K562 (cell line): Measurements from ENCODE around the gene GRIK2. TPM values are rescaled to one million over a fixed set of nuclear protein-coding genes. Genes with fewer than 3 reads are reported as not detected.

ENCODE experiments used
- ATAC-seq: fragments of 200-7000 bp; cut with Tn5 transposase; 3 replicates; pipeline ENCODE4 v1.9.1; 2020; ENCODE audit warnings: moderate library complexity
- BruUV-seq: library from RNA; stranded (reverse); fragments of 400-500 nt; replicated peaks from 2 replicates; lab custom pipeline; 2021; lab: Mats Ljungman, UMichigan
- CTCF ChIA-PET: fragments of 300-600 bp; formaldehyde crosslinking; extraction: SDS; loops from one replicate; lab custom pipeline; 2021; ENCODE audit warnings: low intra/inter-chr PET ratio; lab: Yijun Ruan, JAX
- POLR2A ChIA-PET: fragments of 300-600, 350-650 bp; sonication (Branson Sonifier 250); formaldehyde crosslinking; extraction: SDS; loops from one replicate; lab custom pipeline; 2021; ENCODE audit warnings: antibody characterized with exemption, inconsistent platforms; lab: Yijun Ruan, JAX
- DNase-seq, 4 experiments: peaks; one replicate each; pipeline versions ENCODE4 v3.0.0 to v3.0.0-alpha.2; 2011 to 2018; ENCODE audit warnings: low spot score in 3 of 4, mixed read lengths in 3 of 4; ENCODE audit errors: extremely low read depth in 1 of 4
- FAIRE-seq: peaks from 2 replicates; lab custom pipeline; 2011; peaks lifted over from hg19 to GRCh38; lab: Jason Lieb, UNC
- H2AFZ ChIP-seq: 2 replicates; pipeline ENCODE4 v1.6.0; 2011; ENCODE audit warnings: low read depth, low read length, control low read depth, inconsistent platforms
- H3K27ac ChIP-seq: fragments of 200-600 bp; 3 replicates; pipeline ENCODE4 v1.8.0; 2011; ENCODE audit warnings: low read depth, mild to moderate bottlenecking, control low read depth, inconsistent platforms, low read length, moderate library complexity, mixed read lengths; ENCODE audit errors: extremely low read depth
- H3K27me3 ChIP-seq, 2 experiments: fragments of 300-600 bp in 1 of 2; 2 replicates in 1 of 2; 3 replicates in 1 of 2; pipeline versions ENCODE4 v1.6.0 to v1.8.0; 2011; ENCODE audit warnings: inconsistent platforms in 2 of 2, low read length in 2 of 2, mild to moderate bottlenecking in 1 of 2, mixed read lengths in 1 of 2, moderate library complexity in 1 of 2; ENCODE audit not compliant: control insufficient read depth in 2 of 2, insufficient read depth in 2 of 2
- H3K36me3 ChIP-seq: fragments of 300-600 bp; 3 replicates; pipeline ENCODE4 v1.8.0; 2011; ENCODE audit warnings: mild to moderate bottlenecking, low read length, inconsistent platforms; ENCODE audit not compliant: control insufficient read depth, insufficient read depth
- H3K4me1 ChIP-seq, 2 experiments: fragments of 200-600 bp in 1 of 2; replicated peaks in 1 of 2; 2 replicates in 1 of 2; 3 replicates in 1 of 2; pipeline versions ENCODE4 v1.5.1 to v1.8.0; 2011; ENCODE audit warnings: inconsistent platforms in 2 of 2, low read length in 2 of 2, mild to moderate bottlenecking in 1 of 2, mixed read lengths in 1 of 2, moderate library complexity in 1 of 2; ENCODE audit not compliant: control insufficient read depth in 2 of 2, insufficient read depth in 2 of 2
- H3K4me2 ChIP-seq: 2 replicates; pipeline ENCODE4 v1.6.1; 2011; ENCODE audit warnings: low read length, control low read depth, inconsistent platforms, mixed read lengths; ENCODE audit not compliant: insufficient read depth
- H3K4me3 ChIP-seq: fragments of 200-600 bp; sonication (generic), shearing (Covaris generic); 2 replicates; pipeline ENCODE4 v1.5.1; 2016; ENCODE audit warnings: control low read depth, inconsistent platforms
- H3K79me2 ChIP-seq: fragments of 200-600 bp; 3 replicates; pipeline ENCODE4 v1.8.0; 2011; ENCODE audit warnings: low read length, inconsistent platforms; ENCODE audit not compliant: control insufficient read depth, insufficient read depth
- H3K9ac ChIP-seq, 2 experiments: 2 replicates each; pipeline versions ENCODE4 v1.6.0 to v1.6.1; 2011; ENCODE audit warnings: low read depth in 2 of 2, low read length in 2 of 2, control low read depth in 1 of 2, inconsistent platforms in 1 of 2, mild to moderate bottlenecking in 1 of 2, mixed read lengths in 1 of 2; ENCODE audit not compliant: insufficient read depth in 1 of 2
- H3K9me1 ChIP-seq: one replicate; pipeline ENCODE4 v1.6.0; 2011; ENCODE audit warnings: inconsistent platforms, mild to moderate bottlenecking, low read length, moderate library complexity; ENCODE audit not compliant: control insufficient read depth, insufficient read depth
- H3K9me3 ChIP-seq: replicated peaks from 2 replicates; pipeline ENCODE4 v1.5.1; 2011; ENCODE audit warnings: low read depth, low read length, inconsistent platforms; ENCODE audit not compliant: control insufficient read depth, insufficient read depth
- H4K20me1 ChIP-seq: replicated peaks from 2 replicates; pipeline ENCODE4 v1.6.1; 2011; ENCODE audit warnings: low read length, inconsistent platforms, mixed read lengths; ENCODE audit not compliant: control insufficient read depth, insufficient read depth
- ATF7 ChIP-seq: fragments of 450-650 bp; IDR thresholded peaks from 2 replicates; pipeline ENCODE4 v1.7.1; 2014; ENCODE audit warnings: mild to moderate bottlenecking, moderate library complexity
- CHD4 ChIP-seq: fragments of 200-600 bp; sonication (generic); IDR thresholded peaks from 3 replicates; pipeline ENCODE4 v1.6.1; 2012; ENCODE audit warnings: low read depth, mild to moderate bottlenecking, mixed read lengths, low read length, inconsistent platforms; ENCODE audit not compliant: insufficient read depth, insufficient replicate concordance, poor library complexity, severe bottlenecking
- DDX20 ChIP-seq: fragments of 450-650 bp; IDR thresholded peaks from 2 replicates; pipeline ENCODE4 v1.6.1; 2016; ENCODE audit warnings: missing genetic modification characterization, low read depth, mild to moderate bottlenecking, missing compliant biosample characterization, moderate library complexity
- E2F6 ChIP-seq, 2 experiments: IDR thresholded peaks; 2 replicates each; pipeline ENCODE4 v1.6.1; 2011; ENCODE audit warnings: borderline replicate concordance in 1 of 2, control low read depth in 1 of 2, low read depth in 1 of 2, low read length in 1 of 2, mild to moderate bottlenecking in 1 of 2, mixed read lengths in 1 of 2, moderate library complexity in 1 of 2; ENCODE audit not compliant: insufficient read depth in 1 of 2, insufficient read length in 1 of 2, poor library complexity in 1 of 2, severe bottlenecking in 1 of 2; ENCODE audit errors: extremely low read depth in 1 of 2
- MAFG ChIP-seq: fragments of 450-650 bp; conservative IDR thresholded peaks from 2 replicates; pipeline ENCODE4 v1.6.1; 2016; ENCODE audit warnings: missing genetic modification characterization, missing compliant biosample characterization
- NFIC ChIP-seq: fragments of 450-650 bp; IDR thresholded peaks from 2 replicates; pipeline ENCODE4 v1.6.1; 2017; ENCODE audit warnings: mild to moderate bottlenecking, inconsistent platforms
- NRF1 ChIP-seq, 2 experiments: fragments of 450-650 bp; IDR thresholded peaks in 1 of 2; conservative IDR thresholded peaks in 1 of 2; 2 replicates each; pipeline ENCODE4 v1.6.1; 2014; ENCODE audit warnings: mild to moderate bottlenecking in 2 of 2
- PTRF ChIP-seq: fragments of 450-650 bp; IDR thresholded peaks from 2 replicates; pipeline ENCODE4 v1.6.1; 2016; ENCODE audit warnings: mild to moderate bottlenecking, missing genetic modification characterization, missing compliant biosample characterization
- STAT5A ChIP-seq: IDR thresholded peaks from 2 replicates; pipeline ENCODE4 v1.6.1; 2012; ENCODE audit warnings: low read length, inconsistent platforms, borderline replicate concordance
- TGIF2 ChIP-seq: sonication (generic); formaldehyde crosslinking; IDR thresholded peaks from 2 replicates; pipeline ENCODE4 v1.8.1; 2022; ENCODE audit warnings: mild to moderate bottlenecking, missing genetic modification reagents, moderate library complexity
- ZFP91 ChIP-seq: sonication (generic); formaldehyde crosslinking; IDR thresholded peaks from 2 replicates; pipeline ENCODE4 v1.8.0; 2022; ENCODE audit warnings: mild to moderate bottlenecking, missing genetic modification reagents
- ZNF3 ChIP-seq: fragments of 250-450 bp; sonication (Bioruptor Pico); IDR thresholded peaks from 2 replicates; pipeline ENCODE4 v1.5.0; 2021; ENCODE audit warnings: mild to moderate bottlenecking, moderate library complexity
- ZNF584 ChIP-seq: fragments of 200-800 bp; sonication (Bioruptor generic); IDR thresholded peaks from 2 replicates; pipeline ENCODE4 v1.6.1; 2016; ENCODE audit warnings: low read depth, mild to moderate bottlenecking, missing genetic modification characterization, missing compliant biosample characterization
- ZNF696 ChIP-seq: fragments of 250-450 bp; sonication (Bioruptor Pico); conservative IDR thresholded peaks from 2 replicates; pipeline ENCODE4 v1.4.0; 2020; ENCODE audit warnings: mild to moderate bottlenecking, moderate library complexity
- WGBS: fragments of 100-300 bp; shearing (Covaris generic); methylation state at CpG from one replicate; pipeline ENCODE4 v1.1.6; 2016; ENCODE audit warnings: low coverage, mixed read lengths; ENCODE audit not compliant: insufficient coverage; ENCODE audit errors: missing lambda C conversion rate; 5-methylcytosine and 5-hydroxymethylcytosine counted together
- in situ Hi-C: fragments of 300-500 bp; cut with MboI; formaldehyde crosslinking; loops from 4 replicates; pipeline ENCODE4 v1.15.0; 2018; ENCODE audit warnings: inconsistent platforms, mixed read lengths
- intact Hi-C: fragments of 100-400 bp; cut with micrococcal nuclease; formaldehyde crosslinking; loops from 2 replicates; pipeline ENCODE4 v1.14.2; 2022
- polyA plus RNA-seq, 8 experiments: library from polyadenylated mRNA; depleted of rRNA in 4 of 8; stranded (reverse) in 5 of 8; unstranded in 3 of 8; fragments of >200 nt; fragmentation: Nextera tagmentation in 2 of 8; fragmentation: Illumina TruSeq in 1 of 8; extraction: Ambion mirVana in 2 of 8; extraction: Trizol in 1 of 8; gene quantifications; 2 replicates each; pipeline versions ENCODE4 v1.2.1 to v1.2.3, GENCODE V29; 2011 to 2014; ENCODE audit warnings: inconsistent platforms in 1 of 8, missing spikeins in 1 of 8
- total RNA-seq, 7 experiments: library from RNA; depleted of rRNA in 6 of 7; stranded (reverse); fragments of >200 nt in 6 of 7; fragmentation: Illumina TruSeq in 2 of 7; extraction: Trizol in 2 of 7; gene quantifications; 2 replicates each; pipeline versions ENCODE4 v1.2.1 to v1.2.3, GENCODE V29; 2011 to 2021; ENCODE audit warnings: low replicate concordance in 1 of 7
- TF ChIP-seq, protein P1 (sequence below): fragments of 250-450 bp; sonication (Bioruptor Pico); IDR thresholded peaks from 2 replicates; pipeline ENCODE4 v1.4.0; 2020; ENCODE audit warnings: borderline replicate concordance
- TF ChIP-seq, protein P2 (sequence below), 2 experiments: fragments of 450-650 bp in 1 of 2; sonication (generic) in 1 of 2; formaldehyde crosslinking in 1 of 2; IDR thresholded peaks in 1 of 2; conservative IDR thresholded peaks in 1 of 2; 2 replicates each; pipeline versions ENCODE4 v1.6.1 to v1.8.1; 2016 to 2023; ENCODE audit warnings: mild to moderate bottlenecking in 2 of 2, moderate library complexity in 2 of 2, inconsistent platforms in 1 of 2, missing genetic modification reagents in 1 of 2

The GRIK2 gene
- total and polyA plus RNA-seq, 9 of the 15 experiments (the other 6 are each of a cell fraction or from before 2014, with no cell fraction given) = not detected

DNA sequence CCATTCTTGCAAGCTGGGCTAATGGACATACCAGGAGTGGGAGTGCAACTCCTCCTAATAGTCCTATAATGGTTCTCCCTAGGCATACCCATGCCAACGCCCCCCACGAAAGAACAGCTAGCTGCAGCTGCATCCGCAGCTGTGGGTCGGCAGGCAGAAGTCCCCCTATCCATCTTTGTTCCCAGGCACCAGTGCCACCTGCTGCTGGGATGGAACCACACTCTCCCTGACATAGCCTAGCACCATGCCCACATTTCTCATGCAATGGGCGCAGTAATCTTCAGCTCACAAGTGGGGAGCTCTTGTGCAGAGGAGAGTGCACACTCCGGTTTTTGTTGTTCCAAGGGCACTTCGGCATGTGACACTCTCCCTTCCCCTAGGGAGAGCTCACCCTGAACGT lies 567.8 kb downstream of the GRIK2 start:
- H3K9me3 ChIP-seq = no peaks in the 10 kb centered on the region; the same call in 1 of the 2 replicates
- H3K4me2 ChIP-seq = no peak overlapping the region
- DNase-seq = no peak
- H3K36me3 ChIP-seq = no peaks in the 10 kb centered on the region
- POLR2A ChIA-PET = no interaction called here
- CTCF ChIA-PET = no interaction called here
- H3K9me1 ChIP-seq = no peaks in the 10 kb centered on the region
- intact Hi-C loops = no loop called here
- no peak overlapping the region for H2AFZ ChIP-seq
- H3K4me1 ChIP-seq = no peaks in the 10 kb centered on the region
- no peaks in the 10 kb centered on the region for H3K27me3 ChIP-seq
- TF ChIP-seq TGIF2 (CRISPR knock-in tag) = no peak
- no peak for TF ChIP-seq ZNF584 (CRISPR knock-in tag)
- no peak for TF ChIP-seq CHD4
- TF ChIP-seq ZNF3 (CRISPR knock-in tag) = no peak
- TF ChIP-seq ATF7 = no peak
- no peak for TF ChIP-seq ZFP91
- TF ChIP-seq DDX20 (tag) = no peak
- no peak for TF ChIP-seq PTRF (tag)
- no peak for TF ChIP-seq ZNF696 (CRISPR knock-in tag)
- no peak for TF ChIP-seq STAT5A
- TF ChIP-seq, protein P1, sequence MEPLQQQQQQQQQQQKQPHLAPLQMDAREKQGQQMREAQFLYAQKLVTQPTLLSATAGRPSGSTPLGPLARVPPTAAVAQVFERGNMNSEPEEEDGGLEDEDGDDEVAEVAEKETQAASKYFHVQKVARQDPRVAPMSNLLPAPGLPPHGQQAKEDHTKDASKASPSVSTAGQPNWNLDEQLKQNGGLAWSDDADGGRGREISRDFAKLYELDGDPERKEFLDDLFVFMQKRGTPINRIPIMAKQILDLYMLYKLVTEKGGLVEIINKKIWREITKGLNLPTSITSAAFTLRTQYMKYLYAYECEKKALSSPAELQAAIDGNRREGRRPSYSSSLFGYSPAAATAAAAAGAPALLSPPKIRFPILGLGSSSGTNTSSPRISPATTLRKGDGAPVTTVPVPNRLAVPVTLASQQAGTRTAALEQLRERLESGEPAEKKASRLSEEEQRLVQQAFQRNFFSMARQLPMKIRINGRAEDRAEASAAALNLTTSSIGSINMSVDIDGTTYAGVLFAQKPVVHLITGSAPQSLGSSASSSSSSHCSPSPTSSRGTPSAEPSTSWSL (CRISPR knock-in tag) = no peak
- no peak for TF ChIP-seq E2F6 (IDR thresholded peaks at IDR 0.05; ENCODE audit: borderline replicate concordance in 1 of 2, extremely low read depth in 1 of 2, insufficient read depth in 1 of 2, insufficient read length in 1 of 2, low read depth in 1 of 2, low read length in 1 of 2, poor library complexity in 1 of 2, severe bottlenecking in 1 of 2)
- TF ChIP-seq, protein P2, sequence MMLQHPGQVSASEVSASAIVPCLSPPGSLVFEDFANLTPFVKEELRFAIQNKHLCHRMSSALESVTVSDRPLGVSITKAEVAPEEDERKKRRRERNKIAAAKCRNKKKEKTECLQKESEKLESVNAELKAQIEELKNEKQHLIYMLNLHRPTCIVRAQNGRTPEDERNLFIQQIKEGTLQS (IDR thresholded peaks at IDR 0.05) = no peak
- TF ChIP-seq, protein P2 (CRISPR knock-in tag; conservative IDR thresholded peaks at IDR 0.05) = no peak
- no peak for TF ChIP-seq MAFG (tag)
- no peak for TF ChIP-seq NRF1 (conservative IDR thresholded peaks at IDR 0.05 in 1 of 2, IDR thresholded peaks at IDR 0.05 in 1 of 2)
- no peak for TF ChIP-seq NFIC
- TF ChIP-seq, all 486 proteins: peak for 0
- BruUV-seq = no TSS peak
- Histone ChIP-seq H4K20me1 (no peaks in the 10 kb centered on the region), H3K4me3 (no peak overlapping the region), H3K79me2 (no peaks in the 10 kb centered on the region), H3K9ac (no peak overlapping the region), H3K27ac (no peak overlapping the region)
- in situ Hi-C loops = no loop called here
- 2% methylated on average over 8 of the region's 8 CpGs for WGBS
- ATAC-seq = no peak
- FAIRE-seq = no peak
